ENCODE data around the gene G6PC3.
"Not testable (repeated sequence)": the region's sequence is repeated elsewhere in the genome, so short reads cannot be mapped to it uniquely, and the experiment has no call there.

The G6PC3 gene

DNA sequence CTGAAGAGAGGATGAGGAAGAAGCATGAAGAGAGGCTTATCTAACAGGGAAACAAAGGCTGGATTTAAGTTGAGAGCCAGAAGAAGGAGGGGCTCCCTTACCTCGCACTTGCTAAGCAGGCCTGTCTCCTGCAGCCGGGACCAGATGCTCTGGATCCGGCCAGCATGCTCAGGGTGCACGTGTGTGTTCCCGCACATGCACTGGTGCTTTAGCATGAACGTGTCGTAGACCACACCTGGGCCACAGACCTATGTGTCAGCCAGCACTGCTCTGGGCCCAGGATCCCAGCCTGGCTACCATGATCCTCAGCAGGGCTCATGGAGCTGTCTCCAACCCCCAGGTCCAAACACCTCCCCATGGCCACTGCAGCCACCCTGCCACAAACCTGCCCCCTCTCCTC is 14.4 kb downstream of the G6PC3 start:
- DNase-seq = no peak

DNA sequence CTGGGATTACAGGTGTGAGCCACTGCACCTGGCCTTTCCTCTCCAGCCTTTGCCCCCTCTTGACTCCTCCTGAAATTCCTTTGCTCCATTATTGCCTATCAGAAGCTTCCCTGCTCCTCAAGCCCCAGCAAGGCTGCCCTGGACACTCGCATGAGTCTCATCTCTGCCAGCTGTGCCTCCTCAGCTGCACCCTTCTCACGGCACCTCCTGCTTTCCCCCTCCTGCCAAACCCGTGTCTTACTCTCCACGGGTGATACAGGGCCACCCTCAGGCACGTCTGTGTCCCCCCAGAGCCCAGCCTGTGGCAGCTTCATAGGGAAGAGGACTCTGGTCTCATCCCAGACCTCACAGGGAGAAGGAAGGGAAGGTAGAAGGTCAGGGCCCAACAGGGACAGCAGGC is 15.4 kb downstream of the G6PC3 start:
- no peak for DNase-seq

DNA sequence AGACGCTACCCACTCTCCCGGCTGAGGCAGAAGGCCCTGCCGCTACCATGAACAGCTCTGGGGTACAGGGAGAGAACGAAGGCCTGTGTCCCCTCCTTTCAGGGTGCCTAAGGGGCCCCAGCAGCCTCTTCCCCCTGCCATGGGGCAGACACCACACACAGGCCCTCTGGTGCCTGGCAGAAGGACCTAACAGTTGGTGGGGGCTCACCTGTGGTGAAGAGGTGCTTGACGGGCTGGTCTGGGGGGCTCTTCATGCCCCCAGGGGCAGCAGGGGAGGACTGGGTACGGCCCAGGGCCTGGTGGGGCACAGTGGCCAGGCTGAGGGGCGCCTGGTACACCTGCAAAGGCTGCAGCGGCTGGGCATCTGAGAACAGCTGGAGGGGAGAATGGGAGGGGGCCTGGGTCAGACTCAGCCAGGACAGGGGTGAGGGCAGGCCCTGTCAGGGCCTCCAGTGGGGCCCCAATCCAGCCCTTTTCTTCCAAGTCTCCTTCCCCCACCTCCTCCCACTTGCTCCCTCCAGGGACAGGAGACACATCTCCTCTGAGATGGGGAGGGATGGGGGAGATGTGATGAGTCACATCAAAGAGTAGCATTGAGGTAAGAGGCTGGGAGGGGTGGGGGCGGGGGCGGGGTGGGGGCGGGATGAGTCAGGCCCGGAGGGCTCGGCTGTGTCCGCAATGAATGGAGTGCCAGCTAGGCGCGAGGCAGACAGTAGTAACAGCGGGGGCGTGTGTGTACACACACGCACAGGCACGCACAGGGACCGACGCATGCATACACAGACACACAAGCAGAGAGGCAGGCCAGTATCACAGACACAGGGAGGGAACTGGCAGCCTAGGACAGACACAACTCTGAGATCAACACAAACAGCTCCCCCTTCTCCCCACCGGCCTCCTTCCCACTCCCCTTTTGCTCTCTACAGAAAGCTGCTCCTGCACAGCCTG is 16.1 kb downstream of the G6PC3 start:
- DNase-seq = peak; percentile 61

DNA sequence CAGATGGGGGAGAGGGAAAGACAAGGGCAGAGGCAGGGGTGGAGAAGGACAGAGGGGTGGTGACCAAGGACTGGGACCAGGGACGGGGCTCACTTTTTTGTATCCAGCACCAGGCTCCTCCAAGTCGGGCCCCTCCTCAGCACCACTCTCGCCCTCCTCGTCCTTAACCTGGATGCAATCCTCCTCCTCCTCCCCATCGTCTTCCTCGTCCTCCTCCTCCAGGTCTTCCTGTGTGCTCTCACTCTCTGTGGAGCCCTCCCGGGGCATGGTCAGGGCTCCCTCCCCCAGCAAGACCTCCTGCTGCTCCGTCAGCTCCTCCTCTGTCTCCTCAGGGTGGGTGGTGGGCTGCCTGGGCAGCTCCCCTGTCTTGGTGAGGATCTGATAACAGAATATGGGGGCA is 16.8 kb downstream of the G6PC3 start:
- no peak for DNase-seq

DNA sequence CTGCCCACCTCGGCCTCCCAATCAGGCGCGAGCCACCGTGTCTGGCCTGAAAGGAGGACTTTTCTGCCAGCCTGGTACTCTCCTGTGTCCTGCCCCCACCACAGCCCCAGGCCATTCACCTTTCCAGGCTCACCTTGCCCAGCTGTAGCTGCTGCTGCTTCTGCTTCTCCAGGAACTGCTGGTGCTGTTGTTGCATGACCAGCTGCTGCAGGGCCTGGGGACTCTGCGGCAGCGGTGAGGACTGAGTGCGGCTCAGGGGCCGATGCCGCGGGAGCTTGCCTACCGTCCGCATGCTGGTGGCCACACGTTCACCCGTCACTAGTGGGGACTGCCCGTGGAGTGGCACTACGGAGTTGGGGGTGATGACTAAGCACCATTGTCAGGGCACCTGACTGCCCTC is 17.7 kb downstream of the G6PC3 start:
- no peak for DNase-seq

DNA sequence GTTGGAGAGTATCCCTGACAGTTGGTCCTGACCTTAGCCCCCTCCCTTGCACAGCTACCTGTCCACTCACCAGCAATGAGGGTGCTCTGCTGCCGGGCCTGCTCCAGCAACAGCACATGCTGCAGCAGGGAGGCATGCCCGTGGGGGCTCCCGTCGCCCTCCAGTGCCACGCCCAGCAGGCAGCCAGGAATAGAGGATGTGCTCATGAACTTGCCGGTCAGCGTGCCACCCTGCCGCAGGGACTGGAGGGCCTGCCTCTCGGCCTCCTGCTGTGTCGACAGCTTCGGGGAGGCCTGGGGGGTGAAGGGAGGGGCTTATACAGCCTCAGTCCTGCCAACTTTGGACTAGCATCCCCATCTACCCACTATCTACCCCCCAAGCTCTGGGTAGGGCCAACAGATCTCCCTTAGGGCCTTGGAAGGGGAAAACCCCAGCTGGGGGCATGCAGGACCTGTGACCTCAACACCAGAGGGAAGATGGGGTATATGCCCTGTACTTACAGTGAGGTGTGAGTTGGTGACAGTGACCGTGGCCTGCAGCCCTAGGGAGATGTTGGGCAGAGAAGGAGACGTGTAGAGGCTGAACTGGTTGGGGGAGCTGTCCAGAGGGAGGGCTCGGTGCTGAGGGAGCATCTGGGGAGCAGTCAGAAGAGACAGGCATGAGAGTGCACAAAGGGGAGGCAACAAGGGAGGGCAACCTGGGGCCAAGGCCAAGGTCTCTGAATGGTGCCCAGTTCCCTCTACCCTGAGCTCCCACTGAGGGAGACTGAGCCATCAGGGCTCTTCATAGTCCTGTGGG is 20.9 kb downstream of the G6PC3 start:
- no peak for DNase-seq

DNA sequence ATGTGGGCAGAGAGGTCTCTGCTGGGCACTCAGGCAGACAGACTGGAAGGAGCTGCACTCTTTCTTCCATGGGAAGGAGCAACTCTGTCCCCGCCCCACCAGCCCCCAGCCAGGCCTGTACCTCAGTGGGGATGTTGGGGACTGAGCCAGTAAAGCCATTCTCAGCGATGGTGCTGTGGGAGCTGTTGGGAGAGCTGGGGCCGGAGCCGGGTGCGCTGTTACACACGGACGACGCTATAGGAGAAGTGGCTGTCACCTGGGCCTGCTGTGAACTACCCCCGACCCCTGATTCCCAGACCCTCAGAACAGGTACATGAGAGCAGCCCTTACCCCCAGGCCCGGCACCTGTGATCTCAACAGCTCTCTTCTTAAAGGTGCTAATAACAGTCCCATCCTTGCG is 21.5 kb downstream of the G6PC3 start:
- no peak for DNase-seq

DNA sequence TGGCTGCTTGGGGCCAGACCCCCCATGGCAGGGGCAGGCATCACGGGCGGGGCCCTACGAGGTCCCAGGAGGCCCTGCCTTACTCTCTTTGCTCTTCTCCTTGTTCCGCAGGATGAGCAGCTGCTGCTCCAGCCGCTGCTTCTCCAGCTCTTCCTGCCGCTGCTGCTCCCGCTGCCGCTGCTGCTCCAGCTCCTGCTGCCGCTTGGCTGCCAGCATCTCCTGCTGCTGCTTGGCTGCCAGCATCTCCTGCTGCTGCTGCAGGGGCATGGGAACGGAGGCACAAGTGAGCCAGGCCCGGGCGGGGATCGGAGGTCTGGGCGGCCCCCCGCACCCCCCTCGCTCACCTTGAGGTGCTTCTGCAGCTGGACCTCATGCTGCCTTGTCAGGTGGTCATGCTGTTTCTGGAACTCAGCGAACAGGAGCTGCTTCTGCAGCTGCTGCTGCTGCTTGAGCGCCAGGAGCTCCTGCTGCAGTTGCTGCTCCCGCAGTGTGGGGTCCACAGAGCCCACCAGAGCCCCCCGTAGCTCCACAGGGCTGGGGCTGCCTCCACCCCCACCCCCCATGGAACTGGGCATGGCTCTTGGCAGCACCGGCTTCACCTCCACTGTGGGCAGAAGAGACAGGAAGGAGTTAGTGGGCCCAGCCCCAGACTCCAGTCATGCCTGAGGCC is 22.8 kb downstream of the G6PC3 start:
- DNase-seq = no peak

DNA sequence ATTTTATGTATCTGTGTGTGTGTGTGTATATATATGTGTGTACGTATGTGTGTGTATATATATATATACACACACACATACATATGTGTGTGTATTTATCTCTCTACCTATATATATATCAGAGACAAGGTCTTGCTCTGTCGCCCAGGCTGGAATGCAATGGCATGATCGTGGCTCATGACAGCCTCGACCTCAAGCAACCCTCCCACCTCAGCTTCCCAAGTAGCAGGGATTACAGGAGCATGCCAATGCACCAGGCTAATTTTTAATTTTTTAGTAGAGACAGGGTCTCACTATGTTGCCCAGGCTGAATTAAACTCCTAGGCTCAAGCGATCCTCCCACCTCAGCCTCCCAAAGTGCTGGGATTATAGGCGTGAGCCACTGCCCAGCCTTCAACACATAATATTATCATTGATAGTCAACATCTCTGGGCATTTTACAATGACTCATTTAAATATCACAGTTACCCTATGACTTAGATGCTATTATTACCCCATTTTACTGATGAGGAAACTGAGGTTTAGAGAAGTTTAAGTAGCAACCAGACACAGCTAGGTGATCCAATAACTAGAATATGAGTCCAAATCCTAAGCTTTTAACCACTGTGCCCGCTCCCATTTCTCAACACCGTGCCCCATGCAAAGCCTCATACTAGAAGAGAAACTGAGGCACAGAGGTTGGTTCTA is 24.3 kb downstream of the G6PC3 start:
- no peak for DNase-seq

DNA sequence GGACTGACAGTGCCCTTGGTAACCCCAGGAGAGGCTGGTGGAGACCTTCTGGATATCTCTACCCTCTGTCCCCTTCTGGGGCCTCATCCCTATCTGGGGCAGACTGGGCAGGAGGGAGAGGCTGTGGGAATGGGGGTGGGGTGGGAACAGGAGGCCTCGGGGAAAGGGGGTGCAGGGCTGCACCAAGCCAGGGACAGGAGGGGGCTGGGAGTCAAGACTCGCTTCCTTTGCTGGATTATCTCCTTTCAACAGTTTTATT is 24.8 kb downstream of the G6PC3 start:
- no peak for DNase-seq

DNA sequence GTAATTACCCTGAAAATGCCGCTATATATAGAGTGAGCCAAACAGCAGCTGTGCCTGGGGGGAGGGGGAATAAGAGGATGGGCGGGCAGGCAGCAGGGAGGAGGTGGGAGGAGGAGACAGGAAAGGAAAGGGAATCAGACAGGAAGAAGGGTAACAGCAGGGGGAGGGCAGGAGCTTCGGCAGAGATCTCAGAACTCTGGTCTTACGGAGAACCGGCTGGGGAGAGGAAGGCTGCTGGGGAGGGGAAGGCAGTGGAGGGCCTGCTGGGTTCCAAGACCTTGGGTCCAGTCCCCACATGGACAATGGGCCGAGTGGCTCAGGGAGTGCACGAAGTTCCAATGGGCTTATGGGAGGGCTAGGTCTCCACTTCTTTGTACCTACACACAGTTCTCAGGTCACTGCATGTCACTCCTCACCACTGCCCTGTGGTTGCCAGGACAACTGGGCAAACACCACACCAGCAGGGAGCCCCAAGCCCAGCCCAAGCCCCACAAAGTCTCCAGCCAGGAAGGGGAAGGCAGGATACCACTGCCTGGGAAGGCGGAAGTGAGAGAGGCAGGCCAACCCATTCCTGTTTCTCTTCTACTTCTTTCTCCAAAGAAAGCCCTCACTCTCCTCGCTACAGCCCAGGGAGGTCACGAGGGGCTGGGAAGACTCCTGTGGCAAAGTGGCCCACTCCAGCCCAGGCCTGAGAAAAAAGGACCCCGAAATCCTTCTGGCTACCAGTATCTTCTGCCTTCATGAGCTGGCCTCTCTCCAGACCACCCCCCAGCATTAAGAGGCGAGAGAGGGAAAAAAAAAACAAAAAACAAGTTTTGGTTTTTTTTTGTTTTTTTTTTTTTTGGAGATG is 25.3 kb downstream of the G6PC3 start:
- peak; percentile 90 for DNase-seq

DNA sequence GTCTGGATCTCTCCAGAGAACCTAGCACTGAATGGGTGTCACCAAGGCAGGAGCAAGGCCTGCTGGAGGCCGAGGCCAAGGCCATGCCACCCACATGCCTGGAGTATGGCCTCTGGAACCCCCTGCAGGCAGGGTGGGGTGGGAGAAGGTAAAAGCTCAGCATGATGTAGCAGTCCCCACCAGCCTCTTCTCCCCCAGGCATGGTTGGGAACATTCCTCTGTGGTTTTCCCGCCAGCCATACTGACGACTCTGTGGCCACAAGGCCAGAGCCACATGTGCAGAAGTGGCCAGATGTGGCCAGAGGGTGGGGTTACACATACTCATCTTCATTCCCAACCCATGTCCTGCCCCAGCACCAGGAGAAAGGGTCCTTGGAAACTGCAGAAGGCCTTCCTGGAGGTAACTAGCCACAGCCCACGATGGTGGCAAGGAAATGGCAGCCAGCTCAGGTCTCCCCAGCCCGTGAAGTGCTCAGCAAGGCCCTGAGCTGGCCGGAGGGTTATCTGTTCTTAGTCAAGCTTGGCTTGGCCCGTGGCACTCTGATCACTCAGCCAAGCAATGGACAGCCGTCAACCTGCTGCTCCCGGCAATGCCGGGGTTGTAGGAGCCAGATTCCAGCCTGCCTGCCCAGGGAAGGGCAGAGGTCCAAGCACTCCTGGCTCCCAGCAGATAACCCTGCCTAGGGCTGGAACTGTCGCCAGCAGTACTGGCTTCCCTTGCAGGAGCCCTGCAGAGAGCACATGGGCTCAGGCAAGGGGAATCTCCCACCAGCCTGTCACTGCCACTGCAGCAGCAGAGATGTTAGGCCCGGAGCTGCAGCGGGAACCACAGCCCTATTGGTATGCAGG is 26.8 kb downstream of the G6PC3 start:
- peak; percentile 66 for DNase-seq

DNA sequence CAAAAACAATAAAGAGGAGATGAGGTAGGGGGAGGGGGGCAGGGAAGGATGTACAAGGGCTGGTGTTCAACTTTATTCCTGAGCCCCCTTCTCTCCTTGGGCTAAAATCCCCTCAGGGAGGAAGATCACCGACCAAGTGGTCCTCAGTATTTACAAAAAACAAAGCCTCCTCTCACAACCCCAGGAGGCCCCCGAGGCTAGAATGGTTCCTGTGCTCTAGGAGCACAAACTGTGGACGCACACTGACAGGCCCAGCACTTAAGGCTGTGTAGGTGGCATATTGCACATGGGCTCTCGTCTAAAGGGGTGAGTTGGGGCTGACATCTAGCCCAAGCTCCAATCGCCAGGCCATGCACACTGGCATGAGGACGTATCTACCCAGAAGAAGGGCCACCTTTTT is 31.3 kb downstream of the G6PC3 start:
- not testable (repeated sequence) for DNase-seq

DNA sequence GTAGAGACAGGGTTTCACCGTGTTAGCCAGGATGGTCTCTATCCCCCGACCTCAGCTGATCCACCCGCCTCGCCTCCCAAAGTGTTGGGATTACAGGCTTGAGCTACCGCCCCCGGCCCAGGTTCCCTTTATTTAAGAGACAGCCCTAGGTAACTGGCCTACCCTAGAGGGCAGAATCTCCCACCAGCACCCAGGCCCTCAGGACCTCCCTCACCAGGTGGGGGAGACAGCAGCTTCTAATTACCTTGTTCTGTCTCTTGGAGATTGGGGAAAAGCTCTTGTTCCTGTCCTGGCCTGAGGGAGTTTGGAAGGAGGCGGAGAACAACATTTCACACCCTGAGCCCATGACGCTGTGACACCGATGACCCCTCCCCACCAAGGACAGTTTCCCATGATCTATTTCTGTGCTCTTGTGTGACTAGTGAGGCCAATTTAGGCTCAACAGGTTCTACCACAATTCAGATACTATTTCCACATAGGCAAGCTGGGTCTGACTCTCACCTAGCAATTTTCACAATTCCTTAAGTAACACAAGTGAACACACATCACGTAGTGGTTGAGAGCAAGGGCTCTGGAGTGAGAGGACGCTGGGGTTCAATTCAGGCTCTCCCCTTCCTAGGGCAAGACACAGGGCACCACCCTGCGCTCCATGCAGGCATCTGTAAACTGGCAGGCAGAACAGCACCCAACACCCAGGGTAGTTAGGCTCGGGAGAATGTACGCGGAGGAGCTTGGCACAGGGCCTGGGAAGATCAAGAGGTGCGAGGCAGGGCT is 32.5 kb downstream of the G6PC3 start:
- DNase-seq = no peak

DNA sequence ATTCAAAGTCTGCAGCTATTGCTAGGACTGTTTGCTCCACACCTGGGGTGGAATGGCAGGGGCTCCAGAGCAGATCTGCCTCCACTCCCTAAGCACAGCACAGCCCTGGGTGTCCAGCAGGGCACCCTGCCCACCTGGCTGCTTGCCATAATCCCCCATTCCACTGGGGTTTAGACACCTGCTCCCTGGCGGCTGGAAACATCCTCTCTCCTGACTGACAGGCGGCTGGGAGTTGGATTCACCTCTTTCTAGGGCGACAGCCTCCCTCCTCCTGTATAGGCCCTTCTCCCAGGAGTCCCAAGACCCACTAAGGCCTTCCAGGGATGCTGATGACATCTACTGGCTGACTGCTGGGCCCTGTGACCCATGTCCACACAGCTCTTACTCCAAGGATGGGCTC is 34.9 kb downstream of the G6PC3 start:
- no peak for DNase-seq

DNA sequence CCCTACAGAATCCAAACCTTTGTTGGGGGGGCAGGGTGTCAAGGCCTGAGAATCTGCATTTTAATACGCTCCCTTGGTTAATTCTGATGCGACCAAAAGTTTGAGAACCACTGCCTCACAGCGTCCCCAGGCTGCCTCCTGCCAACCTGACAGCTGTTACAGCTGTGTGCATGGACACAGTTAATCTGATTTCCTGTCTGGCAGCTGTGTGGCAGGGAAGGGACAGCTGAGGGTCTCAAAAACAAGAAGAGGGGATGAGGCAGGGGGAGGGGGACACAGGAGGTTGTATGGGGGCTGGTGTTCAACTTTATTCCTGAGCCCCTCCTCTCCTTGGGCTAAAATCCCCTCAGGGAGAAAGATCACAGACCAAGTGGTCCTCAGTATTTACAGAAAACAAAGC is 35.4 kb downstream of the G6PC3 start:
- no peak for DNase-seq

DNA sequence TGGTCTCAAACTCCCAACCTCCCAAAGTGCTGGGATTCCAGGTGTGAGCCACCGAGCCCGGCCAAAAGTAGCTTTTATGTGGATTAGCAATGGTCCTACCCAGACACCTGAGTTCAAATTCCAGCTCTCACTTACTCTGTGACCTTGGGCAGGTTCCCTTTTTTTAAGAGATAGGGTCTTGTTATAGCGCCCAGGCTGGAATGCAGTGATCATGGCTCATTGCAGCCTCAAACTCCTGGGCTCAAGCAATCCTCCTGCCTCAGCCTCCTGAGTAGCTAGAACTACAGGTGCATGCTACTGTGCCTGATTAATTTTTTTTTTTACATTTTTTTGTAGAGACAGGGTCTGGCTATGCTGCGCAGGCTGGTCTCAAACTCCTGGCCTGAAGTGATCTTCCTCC is 36.3 kb downstream of the G6PC3 start:
- no peak for DNase-seq

DNA sequence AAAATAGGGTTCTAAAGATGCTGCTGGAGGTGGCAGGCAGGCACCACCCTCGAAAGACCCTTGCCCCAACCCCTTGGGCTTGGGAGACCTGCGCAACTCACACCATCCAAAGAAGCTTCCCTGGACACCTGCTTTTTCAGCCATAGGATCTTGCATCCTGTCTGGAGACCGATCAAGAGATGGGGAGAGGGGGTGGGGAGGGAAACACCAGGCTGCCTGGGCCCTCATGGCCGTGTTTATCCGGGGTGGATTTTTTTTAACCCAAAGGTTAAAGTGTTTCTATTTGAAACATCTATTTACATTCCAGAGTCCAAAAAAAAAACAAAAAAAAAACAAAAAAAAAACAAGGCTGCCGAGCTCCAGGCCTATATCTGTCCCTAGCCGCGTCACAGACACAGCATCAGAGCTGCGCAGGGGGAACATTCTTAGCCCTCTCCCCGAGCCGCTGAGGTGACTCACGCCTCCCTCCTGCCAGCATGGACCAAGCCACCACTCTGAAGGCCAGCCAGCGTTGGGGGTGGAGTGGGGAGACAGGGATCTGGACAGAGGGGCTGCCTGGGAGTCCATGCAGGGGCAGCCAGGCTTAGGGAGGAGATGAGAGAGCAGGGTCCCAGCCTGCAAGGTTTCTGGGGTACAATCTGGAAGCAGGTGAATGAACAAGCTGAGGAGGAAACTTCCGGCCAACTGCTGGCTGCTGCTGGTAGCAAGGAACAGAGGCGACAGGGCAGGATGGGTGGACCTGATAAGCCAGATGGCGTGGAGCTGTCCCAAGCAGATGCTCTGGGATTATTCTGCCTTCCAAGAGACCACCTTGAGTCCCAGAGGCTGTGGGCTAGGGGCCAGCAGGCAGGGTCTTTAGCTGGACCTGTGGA is 38.1 kb downstream of the G6PC3 start:
- peak; percentile 18 for DNase-seq

DNA sequence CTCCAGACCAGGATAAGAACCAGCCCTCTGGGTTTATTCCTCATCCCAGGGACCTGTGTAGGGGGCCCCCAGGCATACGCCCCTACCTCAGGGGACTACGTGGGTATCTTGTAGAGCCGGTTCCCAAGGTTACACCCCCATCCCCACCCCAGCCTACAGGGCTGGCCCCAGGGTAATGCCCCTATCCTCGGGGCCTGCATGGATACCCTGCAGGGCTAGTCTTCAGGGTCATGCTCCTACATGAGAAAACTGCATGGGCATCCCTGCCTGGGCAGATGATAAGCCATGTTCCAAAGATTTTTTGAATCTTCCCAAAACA is 38.7 kb downstream of the G6PC3 start:
- DNase-seq = no peak
